HEK293T (cell line): ENCODE measurements around the gene OSCP1.

Source experiments
- CTBP1 ChIP-seq: fragments of 450-650 bp; IDR thresholded peaks from 2 replicates; pipeline ENCODE4 v1.6.1; 2016; ENCODE audit warnings: borderline replicate concordance
- ELF4 ChIP-seq: fragments of 450-650 bp; IDR thresholded peaks from 2 replicates; pipeline ENCODE4 v1.6.1; 2017; ENCODE audit warnings: antibody characterized with exemption
- FOXM1 ChIP-seq: fragments of 450-650 bp; IDR thresholded peaks from 2 replicates; pipeline ENCODE4 v1.6.1; 2017; ENCODE audit warnings: mild to moderate bottlenecking, borderline replicate concordance
- NFRKB ChIP-seq: fragments of 450-650 bp; IDR thresholded peaks from 2 replicates; pipeline ENCODE4 v1.6.1; 2016; ENCODE audit warnings: mild to moderate bottlenecking, moderate library complexity
- PKNOX1 ChIP-seq: fragments of 450-650 bp; IDR thresholded peaks from 2 replicates; pipeline ENCODE4 v1.6.1; 2016
- SUZ12 ChIP-seq: fragments of 450-650 bp; IDR thresholded peaks from 2 replicates; pipeline ENCODE4 v1.6.1; 2016; ENCODE audit warnings: mild to moderate bottlenecking
- TARDBP ChIP-seq: fragments of 450-650 bp; IDR thresholded peaks from 2 replicates; pipeline ENCODE4 v1.6.1; 2016

GRCh38 chr1:36401602-36402503, 48.4 kb downstream of the OSCP1 start:
- TF ChIP-seq NFRKB (no peak), TARDBP (no peak), FOXM1 (no peak), PKNOX1 (no peak), ELF4 (no peak), SUZ12 (no peak), CTBP1 (no peak)
